Omental fat pad (tissue), 4 donors: ENCODE measurements around the gene AMPD2. TPM values are rescaled to one million over a fixed set of nuclear protein-coding genes. Genes with fewer than 3 reads are reported as not detected.

Source experiments
- ATAC-seq: fragments of 150-250 bp; one replicate; pipeline ENCODE4 v1.9.1; 2016; ENCODE audit warnings: mild to moderate bottlenecking, moderate library complexity; ENCODE audit not compliant: low FRiP score
- DNase-seq: peaks from one replicate; pipeline ENCODE4 v3.0.0-alpha.2; 2019; ENCODE audit warnings: low spot score
- total RNA-seq, 4 donors: library from RNA; depleted of rRNA; stranded (reverse); fragments of >200 nt; gene quantifications; one replicate each; pipeline ENCODE4 v1.1.0, GENCODE V29; 2016
- TF ChIP-seq, protein P1 (sequence below), 3 donors: fragments of 450-650 bp; IDR thresholded peaks; one replicate each; pipeline ENCODE4 v1.5.1; 2016 to 2017; ENCODE audit warnings: antibody characterized with exemption in 3 of 3, mild to moderate bottlenecking in 3 of 3, moderate library complexity in 2 of 3

AMPD2 gene
- total RNA-seq, 4 donors from 2014 or later, result 33.8 to 88.1 (median 68.6) TPM

DNA sequence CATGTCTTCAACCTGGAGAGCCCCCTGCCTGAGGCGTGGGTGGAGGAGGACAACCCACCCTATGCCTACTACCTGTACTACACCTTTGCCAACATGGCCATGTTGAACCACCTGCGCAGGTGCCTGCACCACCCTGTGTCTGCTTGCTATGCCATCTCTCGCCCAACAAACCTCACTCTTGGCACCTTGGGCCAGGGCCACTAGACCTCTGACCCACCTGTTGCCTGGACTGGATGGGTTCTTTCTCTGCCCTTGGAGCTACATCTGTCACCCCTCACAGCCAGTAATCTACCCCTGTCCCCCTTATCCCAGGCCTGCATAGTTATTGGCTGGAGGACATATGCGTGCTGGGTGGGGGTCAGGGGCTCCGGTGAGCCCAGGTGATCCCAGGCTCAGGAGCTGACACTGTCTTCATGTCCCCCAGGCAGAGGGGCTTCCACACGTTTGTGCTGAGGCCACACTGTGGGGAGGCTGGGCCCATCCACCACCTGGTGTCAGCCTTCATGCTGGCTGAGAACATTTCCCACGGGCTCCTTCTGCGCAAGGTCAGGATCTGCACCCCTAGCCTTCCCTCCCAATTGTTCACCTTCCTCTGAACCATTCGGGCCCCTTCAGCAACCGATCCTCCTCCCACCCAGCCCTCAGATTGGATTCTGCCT, 9.9 kb downstream of the AMPD2 start:
- TF ChIP-seq, protein P1, sequence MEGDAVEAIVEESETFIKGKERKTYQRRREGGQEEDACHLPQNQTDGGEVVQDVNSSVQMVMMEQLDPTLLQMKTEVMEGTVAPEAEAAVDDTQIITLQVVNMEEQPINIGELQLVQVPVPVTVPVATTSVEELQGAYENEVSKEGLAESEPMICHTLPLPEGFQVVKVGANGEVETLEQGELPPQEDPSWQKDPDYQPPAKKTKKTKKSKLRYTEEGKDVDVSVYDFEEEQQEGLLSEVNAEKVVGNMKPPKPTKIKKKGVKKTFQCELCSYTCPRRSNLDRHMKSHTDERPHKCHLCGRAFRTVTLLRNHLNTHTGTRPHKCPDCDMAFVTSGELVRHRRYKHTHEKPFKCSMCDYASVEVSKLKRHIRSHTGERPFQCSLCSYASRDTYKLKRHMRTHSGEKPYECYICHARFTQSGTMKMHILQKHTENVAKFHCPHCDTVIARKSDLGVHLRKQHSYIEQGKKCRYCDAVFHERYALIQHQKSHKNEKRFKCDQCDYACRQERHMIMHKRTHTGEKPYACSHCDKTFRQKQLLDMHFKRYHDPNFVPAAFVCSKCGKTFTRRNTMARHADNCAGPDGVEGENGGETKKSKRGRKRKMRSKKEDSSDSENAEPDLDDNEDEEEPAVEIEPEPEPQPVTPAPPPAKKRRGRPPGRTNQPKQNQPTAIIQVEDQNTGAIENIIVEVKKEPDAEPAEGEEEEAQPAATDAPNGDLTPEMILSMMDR (IDR thresholded peaks at IDR 0.05), result no peak
- DNase-seq, result no peak
- no peak for ATAC-seq

DNA sequence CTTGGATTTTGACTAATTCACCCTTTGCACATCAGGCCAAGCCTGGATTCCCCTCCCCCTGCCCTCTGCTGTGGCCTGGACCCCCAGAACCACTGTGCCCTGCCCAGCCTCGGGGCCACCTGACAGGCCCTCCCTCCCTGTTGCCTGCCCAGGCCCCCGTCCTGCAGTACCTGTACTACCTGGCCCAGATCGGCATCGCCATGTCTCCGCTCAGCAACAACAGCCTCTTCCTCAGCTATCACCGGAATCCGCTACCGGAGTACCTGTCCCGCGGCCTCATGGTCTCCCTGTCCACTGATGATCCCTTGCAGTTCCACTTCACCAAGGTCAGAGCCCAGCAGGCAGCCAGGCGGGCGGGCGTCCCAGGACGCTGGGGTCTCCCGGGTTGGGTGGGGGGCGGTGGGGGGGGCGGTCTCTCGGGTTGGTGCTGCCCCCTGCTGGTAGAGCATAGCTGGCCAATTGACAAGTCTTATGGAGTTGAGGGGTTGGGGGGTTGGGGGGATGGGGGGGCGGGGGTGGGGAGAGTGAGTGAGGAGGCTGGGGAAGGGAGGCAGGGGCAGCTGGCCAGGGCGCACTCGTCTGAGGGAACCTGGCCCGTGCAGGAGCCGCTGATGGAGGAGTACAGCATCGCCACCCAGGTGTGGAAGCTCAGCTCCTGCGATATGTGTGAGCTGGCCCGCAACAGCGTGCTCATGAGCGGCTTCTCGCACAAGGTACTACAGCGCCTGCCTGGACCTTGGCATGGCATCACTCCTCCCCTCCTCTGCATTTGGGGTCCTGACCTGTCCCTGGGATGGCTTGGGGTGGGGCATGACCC, 10.7 kb downstream of the AMPD2 start:
- TF ChIP-seq, protein P1 (IDR thresholded peaks at IDR 0.05), result no peak
- ATAC-seq, result no peak

DNA sequence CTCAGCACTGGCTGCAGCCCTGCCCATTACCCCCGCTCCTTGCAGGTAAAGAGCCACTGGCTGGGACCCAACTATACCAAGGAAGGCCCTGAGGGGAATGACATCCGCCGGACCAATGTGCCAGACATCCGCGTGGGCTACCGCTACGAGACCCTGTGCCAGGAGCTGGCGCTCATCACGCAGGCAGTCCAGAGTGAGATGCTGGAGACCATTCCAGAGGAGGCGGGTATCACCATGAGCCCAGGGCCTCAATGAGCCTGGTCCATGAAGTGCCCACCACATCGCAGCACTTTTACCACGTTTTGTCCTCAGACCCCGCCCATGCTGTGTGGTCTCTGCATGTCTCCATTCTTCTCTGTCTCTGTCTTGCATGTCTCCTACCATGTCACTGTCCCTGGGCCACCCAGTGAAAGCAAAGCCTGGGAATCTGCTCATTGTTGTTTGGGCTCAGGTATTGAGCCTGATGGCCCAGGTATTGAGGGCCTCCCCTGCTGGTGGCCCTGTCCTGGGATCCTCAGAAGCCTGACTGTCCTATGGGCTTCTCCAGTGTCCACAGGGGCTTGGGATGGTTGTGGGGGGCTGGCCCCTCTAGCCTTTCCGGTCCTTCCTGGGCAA, 11.4 kb downstream of the AMPD2 start:
- ATAC-seq (no peak), DNase-seq (no peak)
- TF ChIP-seq, protein P1 (IDR thresholded peaks at IDR 0.05), result no peak

More for the DNA sequence above, 10.7 kb downstream of the AMPD2 start:
- DNase-seq, result no peak

DNA sequence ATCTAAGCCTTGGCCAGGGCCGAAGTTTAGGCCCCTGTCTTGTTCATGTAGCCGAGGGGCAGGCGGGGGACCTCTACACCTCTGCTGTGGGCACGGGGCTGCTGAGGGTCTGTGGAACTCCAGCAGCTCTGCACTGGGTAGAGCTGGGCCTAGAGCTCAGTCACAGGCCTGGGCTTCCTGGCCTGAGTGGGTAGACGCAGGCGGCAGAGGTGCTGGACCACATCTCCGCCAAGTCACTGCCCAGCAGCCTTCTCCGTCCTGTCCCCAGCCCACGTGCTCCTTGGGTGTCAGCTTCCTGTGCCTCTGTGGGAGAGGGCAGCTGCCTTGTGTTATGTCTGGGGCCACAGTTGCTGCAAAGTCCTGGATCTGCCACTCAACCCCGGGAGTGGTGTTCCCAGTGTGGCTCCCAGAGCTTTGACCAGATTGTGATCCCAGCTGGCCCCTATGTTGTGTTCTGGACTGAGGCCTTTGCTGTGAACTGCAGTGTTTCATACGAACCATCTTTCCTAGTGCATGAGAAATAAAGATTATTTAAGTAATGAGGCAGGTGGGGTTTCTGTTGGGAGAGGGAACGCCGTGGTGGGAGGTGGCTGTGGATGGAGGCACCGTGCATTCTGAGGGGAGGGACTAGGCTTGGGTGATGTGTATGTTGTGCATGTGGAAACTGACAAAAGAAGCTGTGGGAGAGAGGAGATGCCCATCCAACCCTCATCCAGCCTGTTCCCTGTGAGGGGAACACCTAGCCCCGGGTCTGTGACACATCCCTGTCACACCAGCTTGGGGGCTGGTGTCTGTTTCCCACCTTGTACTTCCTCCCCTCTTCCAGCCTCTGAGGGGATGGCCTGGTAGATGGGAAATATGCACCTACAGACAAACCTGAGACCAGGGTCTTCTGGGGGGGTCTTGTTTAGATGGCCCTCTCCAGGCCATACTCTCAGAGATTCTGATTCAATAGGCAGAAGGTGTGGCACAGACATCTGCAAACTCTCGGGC, 12.2 kb downstream of the AMPD2 start:
- DNase-seq (no peak), ATAC-seq (no peak)
- TF ChIP-seq, protein P1 (IDR thresholded peaks at IDR 0.05), result no peak

DNA sequence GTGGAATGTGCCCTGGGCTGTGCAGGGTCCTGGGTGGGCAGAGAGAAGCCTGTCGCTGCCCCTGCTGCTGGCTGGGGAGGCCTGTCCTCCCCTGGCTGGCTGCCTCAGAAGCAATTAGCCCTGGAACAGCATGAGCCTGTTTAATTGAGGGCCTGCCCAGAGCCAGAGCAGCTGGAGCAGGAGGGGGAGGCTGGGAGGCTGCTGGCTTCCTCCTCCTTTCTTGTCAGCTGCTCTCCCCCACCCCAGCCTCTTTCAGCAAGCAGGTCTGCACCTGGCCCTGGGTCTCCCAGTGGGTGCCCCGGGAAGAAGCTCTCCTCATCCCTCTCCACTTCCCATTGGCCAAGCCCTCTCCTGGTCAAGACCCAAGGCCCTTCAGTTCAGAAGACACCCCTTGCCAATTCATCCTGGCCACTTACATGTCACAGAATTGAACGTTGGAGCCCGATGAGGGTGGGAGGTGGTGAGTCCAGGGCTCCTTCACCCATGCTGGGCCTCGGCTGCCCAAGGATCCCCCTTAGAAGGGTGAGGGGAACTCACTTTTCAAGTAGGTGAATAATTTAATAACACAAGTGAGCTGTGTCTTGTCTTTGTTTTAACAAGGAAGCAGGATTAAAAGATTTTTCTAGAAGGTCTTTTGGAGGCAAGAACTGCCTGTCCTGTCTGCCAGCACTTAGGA, 13.2 kb downstream of the AMPD2 start:
- ATAC-seq, result no peak
- TF ChIP-seq, protein P1 (IDR thresholded peaks at IDR 0.05), result no peak
- DNase-seq, result no peak

DNA sequence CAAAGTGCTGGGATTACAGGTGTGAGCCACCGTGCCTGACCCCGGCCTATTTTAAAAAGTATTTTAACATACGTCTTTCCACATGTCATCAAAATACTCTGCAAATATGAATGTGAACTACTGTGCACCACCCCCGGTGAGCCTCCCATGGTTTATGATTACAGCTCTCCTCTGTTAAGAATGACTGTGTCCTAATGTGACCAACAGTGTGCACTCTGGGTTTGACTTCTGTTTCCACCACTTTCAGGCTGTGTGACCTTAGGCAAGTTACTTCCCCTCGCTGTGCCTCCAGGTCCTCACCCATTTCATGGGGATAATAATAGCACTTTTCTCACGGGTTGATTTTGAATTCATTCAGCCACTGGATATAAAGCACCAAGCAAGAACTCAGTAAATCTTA, 14.7 kb downstream of the AMPD2 start:
- TF ChIP-seq, protein P1 (IDR thresholded peaks at IDR 0.05), result no peak
- no peak for DNase-seq

More for the DNA sequence above, 14.7 kb downstream of the AMPD2 start:
- ATAC-seq, result no peak
